HepG2 (cell line): Measurements from ENCODE around the gene FAM228B.

Source experiments
- ELF4 ChIP-seq: sonication (generic); formaldehyde crosslinking; IDR thresholded peaks from 2 replicates; pipeline ENCODE4 v1.5.0; 2020; ENCODE audit warnings: missing genetic modification reagents, mild to moderate bottlenecking, moderate library complexity, borderline replicate concordance
- GLI4 ChIP-seq: sonication (generic); formaldehyde crosslinking; IDR thresholded peaks from 2 replicates; pipeline ENCODE4 v1.5.1; 2020; ENCODE audit warnings: missing genetic modification reagents, mild to moderate bottlenecking, moderate library complexity, borderline replicate concordance
- SUZ12 ChIP-seq: fragments of 150-350 bp; IDR thresholded peaks from 2 replicates; pipeline ENCODE4 v1.6.1; 2014; ENCODE audit warnings: low read depth, low read length
- TF ChIP-seq, protein P1 (sequence below): sonication (generic); formaldehyde crosslinking; IDR thresholded peaks from 2 replicates; pipeline ENCODE4 v1.5.0; 2020; ENCODE audit warnings: mild to moderate bottlenecking, missing genetic modification reagents, moderate library complexity

DNA sequence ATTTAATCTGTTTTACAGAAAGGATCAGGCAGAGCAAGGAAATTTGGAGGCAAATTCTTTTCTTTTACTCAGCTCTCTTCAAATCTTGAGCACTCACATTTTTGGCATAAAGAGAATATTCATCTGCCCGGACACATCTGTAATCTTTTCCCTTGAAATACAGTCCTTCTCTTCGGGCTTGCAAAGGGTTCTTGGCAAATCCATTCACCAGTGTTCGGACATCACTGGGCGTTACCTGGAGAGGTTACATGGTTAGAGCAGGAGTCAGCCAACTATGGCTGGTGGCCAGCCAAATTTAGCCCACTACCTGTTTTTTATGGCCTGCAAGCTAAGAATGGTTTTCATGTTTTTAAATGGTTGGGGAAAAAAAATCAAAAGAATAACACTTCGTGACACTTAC is 2.2 kb upstream of the FAM228B start:
- TF ChIP-seq ELF4 (CRISPR knock-in tag) = no peak
- TF ChIP-seq GLI4 (CRISPR knock-in tag) = no peak
- no peak for TF ChIP-seq SUZ12
- TF ChIP-seq, protein P1, sequence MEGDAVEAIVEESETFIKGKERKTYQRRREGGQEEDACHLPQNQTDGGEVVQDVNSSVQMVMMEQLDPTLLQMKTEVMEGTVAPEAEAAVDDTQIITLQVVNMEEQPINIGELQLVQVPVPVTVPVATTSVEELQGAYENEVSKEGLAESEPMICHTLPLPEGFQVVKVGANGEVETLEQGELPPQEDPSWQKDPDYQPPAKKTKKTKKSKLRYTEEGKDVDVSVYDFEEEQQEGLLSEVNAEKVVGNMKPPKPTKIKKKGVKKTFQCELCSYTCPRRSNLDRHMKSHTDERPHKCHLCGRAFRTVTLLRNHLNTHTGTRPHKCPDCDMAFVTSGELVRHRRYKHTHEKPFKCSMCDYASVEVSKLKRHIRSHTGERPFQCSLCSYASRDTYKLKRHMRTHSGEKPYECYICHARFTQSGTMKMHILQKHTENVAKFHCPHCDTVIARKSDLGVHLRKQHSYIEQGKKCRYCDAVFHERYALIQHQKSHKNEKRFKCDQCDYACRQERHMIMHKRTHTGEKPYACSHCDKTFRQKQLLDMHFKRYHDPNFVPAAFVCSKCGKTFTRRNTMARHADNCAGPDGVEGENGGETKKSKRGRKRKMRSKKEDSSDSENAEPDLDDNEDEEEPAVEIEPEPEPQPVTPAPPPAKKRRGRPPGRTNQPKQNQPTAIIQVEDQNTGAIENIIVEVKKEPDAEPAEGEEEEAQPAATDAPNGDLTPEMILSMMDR (CRISPR knock-in tag) = no peak
